GM23338 (cell line): ENCODE measurements around the gene LRFN3. TPM values are rescaled to one million over a fixed set of nuclear protein-coding genes. Genes with fewer than 3 reads are reported as not detected.
A peak's percentile ranks its signal among the peaks of the same experiment; 100 is the strongest.

ENCODE experiments used
- ATAC-seq: fragments of 200-7000 bp; cut with Tn5 transposase; 3 replicates; pipeline ENCODE4 v1.9.1; 2020
- DNase-seq: peaks from one replicate; pipeline ENCODE4 v3.0.0-alpha.2; 2015; ENCODE audit warnings: low spot score
- H2AFZ ChIP-seq: fragments of 200-600 bp; sonication (generic); 2 replicates; pipeline ENCODE4 v1.8.0; 2016; ENCODE audit warnings: antibody characterized with exemption, mild to moderate bottlenecking, moderate library complexity
- H3F3A ChIP-seq: fragments of 200-600 bp; sonication (generic); replicated peaks from 2 replicates; pipeline ENCODE4 v1.8.0; 2017; ENCODE audit warnings: antibody characterized with exemption, mixed run types, low read depth
- H3K27ac ChIP-seq: fragments of 200-600 bp; sonication (generic); 2 replicates; pipeline ENCODE4 v1.6.1; 2016; ENCODE audit warnings: low read depth
- H3K27me3 ChIP-seq: fragments of 200-600 bp; sonication (generic); 2 replicates; pipeline ENCODE4 v1.8.0; 2016; ENCODE audit warnings: mild to moderate bottlenecking, mixed run types, moderate library complexity; ENCODE audit not compliant: insufficient read depth
- H3K36me3 ChIP-seq: fragments of 200-600 bp; sonication (generic); 2 replicates; pipeline ENCODE4 v1.8.0; 2016; ENCODE audit warnings: mild to moderate bottlenecking; ENCODE audit not compliant: insufficient read depth
- H3K4me1 ChIP-seq: fragments of 200-600 bp; sonication (generic); 2 replicates; pipeline ENCODE4 v1.8.0; 2016; ENCODE audit warnings: mild to moderate bottlenecking, moderate library complexity; ENCODE audit not compliant: insufficient read depth
- H3K4me2 ChIP-seq: fragments of 200-600 bp; sonication (generic); 2 replicates; pipeline ENCODE4 v1.7.1; 2017; ENCODE audit warnings: mixed run types
- H3K4me3 ChIP-seq: fragments of 200-600 bp; sonication (generic); 2 replicates; pipeline ENCODE4 v1.6.1; 2016; ENCODE audit warnings: mixed run types
- H3K79me2 ChIP-seq: fragments of 200-600 bp; sonication (generic); replicated peaks from 2 replicates; pipeline ENCODE4 v1.8.0; 2017; ENCODE audit warnings: mild to moderate bottlenecking; ENCODE audit not compliant: insufficient read depth
- H3K9me2 ChIP-seq: fragments of 200-600 bp; sonication (generic); 2 replicates; pipeline ENCODE4 v1.8.0; 2017; ENCODE audit not compliant: insufficient read depth
- H4K20me1 ChIP-seq: fragments of 200-600 bp; sonication (generic); replicated peaks from 2 replicates; pipeline ENCODE4 v1.8.0; 2017; ENCODE audit warnings: mild to moderate bottlenecking; ENCODE audit not compliant: insufficient read depth
- H3K27ac Mint-ChIP-seq: 2 replicates; pipeline ENCODE4 v1.8.0; 2020; ENCODE audit warnings: inconsistent platforms, mild to moderate bottlenecking, moderate library complexity, mixed read lengths
- H3K27me3 Mint-ChIP-seq: 3 replicates; pipeline ENCODE4 v1.8.0; 2022; ENCODE audit warnings: low read depth, mild to moderate bottlenecking, moderate library complexity, mixed read lengths, inconsistent platforms; ENCODE audit not compliant: insufficient read depth, poor library complexity
- H3K36me3 Mint-ChIP-seq: 3 replicates; pipeline ENCODE4 v1.8.0; 2021; ENCODE audit warnings: low read depth, mild to moderate bottlenecking, inconsistent platforms, moderate library complexity, mixed read lengths
- H3K4me1 Mint-ChIP-seq: 3 replicates; pipeline ENCODE4 v1.8.0; 2020; ENCODE audit warnings: mild to moderate bottlenecking, inconsistent platforms, mixed read lengths
- H3K4me3 Mint-ChIP-seq: 3 replicates; pipeline ENCODE4 v1.8.0; 2021; ENCODE audit warnings: moderate library complexity, mild to moderate bottlenecking, inconsistent platforms, mixed read lengths
- H3K9me3 Mint-ChIP-seq: 3 replicates; pipeline ENCODE4 v1.8.0; 2020; ENCODE audit warnings: moderate library complexity, mild to moderate bottlenecking, inconsistent platforms, mixed read lengths
- CREB1 ChIP-seq: fragments of 250-450 bp; sonication (Bioruptor Pico); IDR thresholded peaks from 2 replicates; pipeline ENCODE4 v1.5.0; 2020; ENCODE audit warnings: low read depth, mild to moderate bottlenecking, moderate library complexity
- EZH2phosphoT487 ChIP-seq: fragments of 200-600 bp; sonication (generic); IDR thresholded peaks from one replicate; pipeline ENCODE4 v1.8.1; 2018; ENCODE audit warnings: antibody characterized with exemption; ENCODE audit not compliant: unreplicated experiment
- JUNB ChIP-seq: IDR thresholded peaks from one replicate; pipeline ENCODE4 v1.6.1; 2016; ENCODE audit warnings: antibody characterized with exemption; ENCODE audit not compliant: unreplicated experiment
- NANOG ChIP-seq: IDR thresholded peaks from 2 replicates; pipeline ENCODE4 v1.6.1; 2016; ENCODE audit warnings: antibody characterized with exemption, borderline replicate concordance
- POLR2AphosphoS5 ChIP-seq: IDR thresholded peaks from 2 replicates; pipeline ENCODE4 v1.6.1; 2016; ENCODE audit warnings: antibody characterized with exemption, low read depth
- ZNF331 ChIP-seq: fragments of 250-450 bp; sonication (Bioruptor Pico); IDR thresholded peaks from 2 replicates; pipeline ENCODE4 v1.5.0; 2020; ENCODE audit warnings: low read depth, mild to moderate bottlenecking, moderate library complexity
- polyA plus RNA-seq: library from polyadenylated mRNA; unstranded; fragments of >200 nt; fragmentation: Nextera tagmentation; extraction: Ambion mirVana; gene quantifications from 2 replicates; pipeline ENCODE4 v1.2.1, GENCODE V29; 2016
- total RNA-seq: library from RNA; depleted of rRNA; stranded (reverse); fragments of >200 nt; shearing (Covaris generic); gene quantifications from 2 replicates; pipeline ENCODE4 v1.2.3, GENCODE V29; 2014
- TF ChIP-seq, protein P1 (sequence below), 2 experiments: fragments of 200-600 bp in 1 of 2; sonication (generic) in 1 of 2; conservative IDR thresholded peaks; 2 replicates each; pipeline versions ENCODE4 v1.5.1 to v1.6.1; 2016 to 2017; ENCODE audit warnings: antibody characterized with exemption in 2 of 2, low read depth in 2 of 2, mild to moderate bottlenecking in 2 of 2, moderate library complexity in 1 of 2
- TF ChIP-seq, protein P2 (sequence below): fragments of 250-450 bp; sonication (Bioruptor Pico); IDR thresholded peaks from 2 replicates; pipeline ENCODE4 v1.5.0; 2020; ENCODE audit warnings: mild to moderate bottlenecking, moderate library complexity
- TF ChIP-seq, protein P3 (sequence below): IDR thresholded peaks from one replicate; pipeline ENCODE4 v1.6.1; 2018; ENCODE audit warnings: antibody characterized with exemption; ENCODE audit not compliant: unreplicated experiment

Gene LRFN3
- total and polyA plus RNA-seq, 2 experiments from 2014 or later: 5.8 to 15.1 TPM

DNA sequence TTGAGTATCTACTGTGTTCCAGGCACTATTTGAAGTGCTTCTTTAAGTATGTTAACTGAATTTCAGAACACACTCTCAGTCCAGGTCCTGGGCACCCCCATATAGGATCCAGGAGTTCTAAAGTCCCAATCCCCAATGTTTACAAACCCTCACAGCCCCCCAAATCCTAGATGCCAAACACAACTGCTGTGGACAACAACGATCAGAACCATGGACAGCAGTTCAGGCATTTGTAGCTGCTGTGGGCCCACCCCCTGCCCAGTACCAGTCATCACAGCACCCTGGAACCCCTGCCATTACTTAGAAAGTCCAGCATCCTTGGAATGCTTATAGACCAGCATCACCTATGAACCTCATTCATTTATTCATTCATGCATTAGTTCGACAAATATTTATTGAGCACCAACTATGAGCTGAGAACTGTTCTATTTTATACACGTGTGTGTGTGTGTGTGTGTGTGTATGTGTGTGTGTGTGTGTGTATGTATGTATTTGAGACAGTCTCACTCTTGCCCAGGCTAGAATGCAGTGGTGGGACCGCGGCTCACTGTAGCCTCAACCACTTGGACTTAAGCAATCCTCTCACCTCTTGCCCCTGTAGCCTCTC, 39.5 kb downstream of the LRFN3 start (continued):
- TF ChIP-seq EZH2phosphoT487 (no peak), CREB1 (CRISPR knock-in tag) (no peak), ZNF331 (no peak)

DNA sequence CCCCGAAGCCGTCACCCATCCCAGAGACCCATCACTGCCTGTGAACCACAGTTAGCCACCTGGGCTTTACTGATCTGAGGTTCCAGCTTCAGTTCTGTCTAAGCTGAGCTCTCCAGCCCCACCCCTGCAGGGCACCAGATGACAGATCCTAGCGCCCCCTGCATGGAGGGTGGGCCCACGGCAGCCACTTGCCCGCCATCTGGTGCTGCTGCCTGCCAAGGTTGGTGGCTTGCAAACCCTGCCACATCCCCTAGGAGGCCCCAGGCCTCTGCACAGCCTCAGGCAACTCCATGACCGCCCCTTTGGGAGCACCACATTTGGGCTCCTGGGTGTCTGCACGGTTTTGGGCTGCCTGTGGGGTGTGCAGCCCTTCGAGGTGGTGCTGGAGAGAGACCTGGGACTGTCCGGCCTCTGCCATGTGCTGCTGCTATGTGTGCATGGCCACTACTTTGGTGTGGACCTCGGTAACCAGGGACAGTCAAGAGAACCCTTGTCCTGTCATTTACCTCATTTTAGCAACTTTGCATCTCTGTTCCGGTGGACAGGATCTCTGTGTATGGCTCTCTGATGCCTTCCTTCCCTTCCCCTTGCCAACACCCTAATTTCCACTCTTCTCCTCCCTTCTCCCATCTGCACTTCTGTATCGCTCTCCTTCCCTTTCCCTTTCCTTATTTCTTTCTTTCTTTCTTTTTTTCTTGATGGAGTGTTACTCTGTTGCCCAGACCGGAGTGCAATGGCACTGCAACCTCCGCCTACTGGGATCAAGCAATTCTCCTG, 41.5 kb downstream of the LRFN3 start:
- H3K27ac ChIP-seq: no peak overlapping the region
- peaks cover 5% of the 10 kb centered on the region; the same call in 1 of the 2 replicates for H3K4me1 ChIP-seq
- H2AFZ ChIP-seq: peak overlapping the region; percentile 76; the same call in 1 of the 2 replicates
- H4K20me1 ChIP-seq: no peaks in the 10 kb centered on the region
- H3K27me3 Mint-ChIP-seq: peaks cover 16% of the 10 kb centered on the region
- no peaks in the 10 kb centered on the region for H3K36me3 ChIP-seq
- no peaks in the 10 kb centered on the region for H3K9me2 ChIP-seq
- no peak overlapping the region for H3K27ac Mint-ChIP-seq
- TF ChIP-seq, protein P1, sequence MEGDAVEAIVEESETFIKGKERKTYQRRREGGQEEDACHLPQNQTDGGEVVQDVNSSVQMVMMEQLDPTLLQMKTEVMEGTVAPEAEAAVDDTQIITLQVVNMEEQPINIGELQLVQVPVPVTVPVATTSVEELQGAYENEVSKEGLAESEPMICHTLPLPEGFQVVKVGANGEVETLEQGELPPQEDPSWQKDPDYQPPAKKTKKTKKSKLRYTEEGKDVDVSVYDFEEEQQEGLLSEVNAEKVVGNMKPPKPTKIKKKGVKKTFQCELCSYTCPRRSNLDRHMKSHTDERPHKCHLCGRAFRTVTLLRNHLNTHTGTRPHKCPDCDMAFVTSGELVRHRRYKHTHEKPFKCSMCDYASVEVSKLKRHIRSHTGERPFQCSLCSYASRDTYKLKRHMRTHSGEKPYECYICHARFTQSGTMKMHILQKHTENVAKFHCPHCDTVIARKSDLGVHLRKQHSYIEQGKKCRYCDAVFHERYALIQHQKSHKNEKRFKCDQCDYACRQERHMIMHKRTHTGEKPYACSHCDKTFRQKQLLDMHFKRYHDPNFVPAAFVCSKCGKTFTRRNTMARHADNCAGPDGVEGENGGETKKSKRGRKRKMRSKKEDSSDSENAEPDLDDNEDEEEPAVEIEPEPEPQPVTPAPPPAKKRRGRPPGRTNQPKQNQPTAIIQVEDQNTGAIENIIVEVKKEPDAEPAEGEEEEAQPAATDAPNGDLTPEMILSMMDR (conservative IDR thresholded peaks at IDR 0.05; ENCODE audit: low read depth in 2 of 2): peak; percentile 73 to 88
- TF ChIP-seq JUNB: no peak
- TF ChIP-seq POLR2AphosphoS5: no peak
- no peak for TF ChIP-seq CREB1 (CRISPR knock-in tag)
- no peak for TF ChIP-seq NANOG
- TF ChIP-seq, protein P2, sequence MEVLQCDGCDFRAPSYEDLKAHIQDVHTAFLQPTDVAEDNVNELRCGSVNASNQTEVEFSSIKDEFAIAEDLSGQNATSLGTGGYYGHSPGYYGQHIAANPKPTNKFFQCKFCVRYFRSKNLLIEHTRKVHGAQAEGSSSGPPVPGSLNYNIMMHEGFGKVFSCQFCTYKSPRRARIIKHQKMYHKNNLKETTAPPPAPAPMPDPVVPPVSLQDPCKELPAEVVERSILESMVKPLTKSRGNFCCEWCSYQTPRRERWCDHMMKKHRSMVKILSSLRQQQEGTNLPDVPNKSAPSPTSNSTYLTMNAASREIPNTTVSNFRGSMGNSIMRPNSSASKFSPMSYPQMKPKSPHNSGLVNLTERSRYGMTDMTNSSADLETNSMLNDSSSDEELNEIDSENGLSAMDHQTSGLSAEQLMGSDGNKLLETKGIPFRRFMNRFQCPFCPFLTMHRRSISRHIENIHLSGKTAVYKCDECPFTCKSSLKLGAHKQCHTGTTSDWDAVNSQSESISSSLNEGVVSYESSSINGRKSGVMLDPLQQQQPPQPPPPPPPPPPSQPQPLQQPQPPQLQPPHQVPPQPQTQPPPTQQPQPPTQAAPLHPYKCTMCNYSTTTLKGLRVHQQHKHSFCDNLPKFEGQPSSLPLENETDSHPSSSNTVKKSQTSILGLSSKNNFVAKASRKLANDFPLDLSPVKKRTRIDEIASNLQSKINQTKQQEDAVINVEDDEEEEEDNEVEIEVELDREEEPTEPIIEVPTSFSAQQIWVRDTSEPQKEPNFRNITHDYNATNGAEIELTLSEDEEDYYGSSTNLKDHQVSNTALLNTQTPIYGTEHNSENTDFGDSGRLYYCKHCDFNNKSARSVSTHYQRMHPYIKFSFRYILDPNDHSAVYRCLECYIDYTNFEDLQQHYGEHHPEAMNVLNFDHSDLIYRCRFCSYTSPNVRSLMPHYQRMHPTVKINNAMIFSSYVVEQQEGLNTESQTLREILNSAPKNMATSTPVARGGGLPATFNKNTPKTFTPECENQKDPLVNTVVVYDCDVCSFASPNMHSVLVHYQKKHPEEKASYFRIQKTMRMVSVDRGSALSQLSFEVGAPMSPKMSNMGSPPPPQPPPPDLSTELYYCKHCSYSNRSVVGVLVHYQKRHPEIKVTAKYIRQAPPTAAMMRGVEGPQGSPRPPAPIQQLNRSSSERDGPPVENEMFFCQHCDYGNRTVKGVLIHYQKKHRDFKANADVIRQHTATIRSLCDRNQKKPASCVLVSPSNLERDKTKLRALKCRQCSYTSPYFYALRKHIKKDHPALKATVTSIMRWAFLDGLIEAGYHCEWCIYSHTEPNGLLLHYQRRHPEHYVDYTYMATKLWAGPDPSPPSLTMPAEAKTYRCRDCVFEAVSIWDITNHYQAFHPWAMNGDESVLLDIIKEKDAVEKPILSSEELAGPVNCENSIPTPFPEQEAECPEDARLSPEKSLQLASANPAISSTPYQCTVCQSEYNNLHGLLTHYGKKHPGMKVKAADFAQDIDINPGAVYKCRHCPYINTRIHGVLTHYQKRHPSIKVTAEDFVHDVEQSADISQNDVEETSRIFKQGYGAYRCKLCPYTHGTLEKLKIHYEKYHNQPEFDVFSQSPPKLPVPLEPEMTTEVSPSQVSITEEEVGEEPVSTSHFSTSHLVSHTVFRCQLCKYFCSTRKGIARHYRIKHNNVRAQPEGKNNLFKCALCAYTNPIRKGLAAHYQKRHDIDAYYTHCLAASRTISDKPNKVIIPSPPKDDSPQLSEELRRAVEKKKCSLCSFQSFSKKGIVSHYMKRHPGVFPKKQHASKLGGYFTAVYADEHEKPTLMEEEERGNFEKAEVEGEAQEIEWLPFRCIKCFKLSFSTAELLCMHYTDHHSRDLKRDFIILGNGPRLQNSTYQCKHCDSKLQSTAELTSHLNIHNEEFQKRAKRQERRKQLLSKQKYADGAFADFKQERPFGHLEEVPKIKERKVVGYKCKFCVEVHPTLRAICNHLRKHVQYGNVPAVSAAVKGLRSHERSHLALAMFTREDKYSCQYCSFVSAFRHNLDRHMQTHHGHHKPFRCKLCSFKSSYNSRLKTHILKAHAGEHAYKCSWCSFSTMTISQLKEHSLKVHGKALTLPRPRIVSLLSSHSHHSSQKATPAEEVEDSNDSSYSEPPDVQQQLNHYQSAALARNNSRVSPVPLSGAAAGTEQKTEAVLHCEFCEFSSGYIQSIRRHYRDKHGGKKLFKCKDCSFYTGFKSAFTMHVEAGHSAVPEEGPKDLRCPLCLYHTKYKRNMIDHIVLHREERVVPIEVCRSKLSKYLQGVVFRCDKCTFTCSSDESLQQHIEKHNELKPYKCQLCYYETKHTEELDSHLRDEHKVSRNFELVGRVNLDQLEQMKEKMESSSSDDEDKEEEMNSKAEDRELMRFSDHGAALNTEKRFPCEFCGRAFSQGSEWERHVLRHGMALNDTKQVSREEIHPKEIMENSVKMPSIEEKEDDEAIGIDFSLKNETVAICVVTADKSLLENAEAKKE (CRISPR knock-in tag): no peak
- TF ChIP-seq, protein P3, sequence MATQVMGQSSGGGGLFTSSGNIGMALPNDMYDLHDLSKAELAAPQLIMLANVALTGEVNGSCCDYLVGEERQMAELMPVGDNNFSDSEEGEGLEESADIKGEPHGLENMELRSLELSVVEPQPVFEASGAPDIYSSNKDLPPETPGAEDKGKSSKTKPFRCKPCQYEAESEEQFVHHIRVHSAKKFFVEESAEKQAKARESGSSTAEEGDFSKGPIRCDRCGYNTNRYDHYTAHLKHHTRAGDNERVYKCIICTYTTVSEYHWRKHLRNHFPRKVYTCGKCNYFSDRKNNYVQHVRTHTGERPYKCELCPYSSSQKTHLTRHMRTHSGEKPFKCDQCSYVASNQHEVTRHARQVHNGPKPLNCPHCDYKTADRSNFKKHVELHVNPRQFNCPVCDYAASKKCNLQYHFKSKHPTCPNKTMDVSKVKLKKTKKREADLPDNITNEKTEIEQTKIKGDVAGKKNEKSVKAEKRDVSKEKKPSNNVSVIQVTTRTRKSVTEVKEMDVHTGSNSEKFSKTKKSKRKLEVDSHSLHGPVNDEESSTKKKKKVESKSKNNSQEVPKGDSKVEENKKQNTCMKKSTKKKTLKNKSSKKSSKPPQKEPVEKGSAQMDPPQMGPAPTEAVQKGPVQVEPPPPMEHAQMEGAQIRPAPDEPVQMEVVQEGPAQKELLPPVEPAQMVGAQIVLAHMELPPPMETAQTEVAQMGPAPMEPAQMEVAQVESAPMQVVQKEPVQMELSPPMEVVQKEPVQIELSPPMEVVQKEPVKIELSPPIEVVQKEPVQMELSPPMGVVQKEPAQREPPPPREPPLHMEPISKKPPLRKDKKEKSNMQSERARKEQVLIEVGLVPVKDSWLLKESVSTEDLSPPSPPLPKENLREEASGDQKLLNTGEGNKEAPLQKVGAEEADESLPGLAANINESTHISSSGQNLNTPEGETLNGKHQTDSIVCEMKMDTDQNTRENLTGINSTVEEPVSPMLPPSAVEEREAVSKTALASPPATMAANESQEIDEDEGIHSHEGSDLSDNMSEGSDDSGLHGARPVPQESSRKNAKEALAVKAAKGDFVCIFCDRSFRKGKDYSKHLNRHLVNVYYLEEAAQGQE: peak; percentile 52
- H3K4me3 Mint-ChIP-seq: no peak overlapping the region
- DNase-seq (peak; percentile 95), ATAC-seq (peak; percentile 97)
- peaks cover 14% of the 10 kb centered on the region for H3K4me1 Mint-ChIP-seq
- H3K4me3 ChIP-seq: no peak overlapping the region
- H3K4me2 ChIP-seq: no peak overlapping the region
- H3K79me2 ChIP-seq: no peaks in the 10 kb centered on the region
- H3F3A ChIP-seq: no peaks in the 10 kb centered on the region
- H3K27me3 ChIP-seq: no peaks in the 10 kb centered on the region
- no peaks in the 10 kb centered on the region for H3K36me3 Mint-ChIP-seq
- H3K9me3 Mint-ChIP-seq: no peaks in the 10 kb centered on the region; the same call in 2 of the 3 replicates
